ENCODE results near the gene NUAK1.

Gene NUAK1

GRCh38 chr12:106138633-106139421 is at the start of gene NUAK1:
TSS of gene NUAK1 (minus strand) at chr12:106138954. CDS start at chr12:106138653, 301 bp downstream.
- peak in 13 of 14 donors; percentile 49 to 87 (median 78) for DNase-seq

- no peak for DNase-seq
Measured at GRCh38 chr12:106188256-106188655, 49.5 kb upstream of the NUAK1 start.

- DNase-seq: no peak
Measured at GRCh38 chr12:106187842-106188241, 49.1 kb upstream of the NUAK1 start.

GRCh38 chr12:106187155-106187789 is 48.5 kb upstream of the NUAK1 start:
- DNase-seq: no peak

GRCh38 chr12:106183735-106184134 is 45.0 kb upstream of the NUAK1 start:
- no peak for DNase-seq

- no peak for DNase-seq
Measured at GRCh38 chr12:106181401-106182114, 42.8 kb upstream of the NUAK1 start.

GRCh38 chr12:106179086-106179485 is 40.3 kb upstream of the NUAK1 start:
- DNase-seq: no peak

GRCh38 chr12:106178562-106178961 is 39.8 kb upstream of the NUAK1 start:
- DNase-seq: no peak

- no peak for DNase-seq
Measured at GRCh38 chr12:106176560-106176959, 37.8 kb upstream of the NUAK1 start.

- no peak for DNase-seq
Measured at GRCh38 chr12:106174876-106175275, 36.1 kb upstream of the NUAK1 start.

GRCh38 chr12:106173442-106173841 is 34.7 kb upstream of the NUAK1 start:
- DNase-seq: no peak

GRCh38 chr12:106171117-106171750 is 32.5 kb upstream of the NUAK1 start:
- no peak for DNase-seq

- no peak for DNase-seq
Measured at GRCh38 chr12:106170285-106170684, 31.5 kb upstream of the NUAK1 start.

GRCh38 chr12:106163712-106164111 is 25.0 kb upstream of the NUAK1 start:
- no peak for DNase-seq

GRCh38 chr12:106161491-106161890 is 22.7 kb upstream of the NUAK1 start:
- DNase-seq: no peak

GRCh38 chr12:106160915-106161314 is 22.2 kb upstream of the NUAK1 start:
- no peak for DNase-seq

GRCh38 chr12:106157802-106158201 is 19.0 kb upstream of the NUAK1 start:
- no peak for DNase-seq

GRCh38 chr12:106154751-106155273 is 16.1 kb upstream of the NUAK1 start:
- no peak for DNase-seq

- no peak for DNase-seq
Measured at GRCh38 chr12:106152334-106152733, 13.6 kb upstream of the NUAK1 start.

GRCh38 chr12:106150555-106150954 is 11.8 kb upstream of the NUAK1 start:
- no peak for DNase-seq

- DNase-seq: peak in 6 of 14 donors; percentile 31 to 58 (median 45)
Measured at GRCh38 chr12:106149096-106149784, 10.5 kb upstream of the NUAK1 start.

- peak in 13 of 14 donors; percentile 20 to 93 (median 77) for DNase-seq
Measured at GRCh38 chr12:106147956-106148355, 9.2 kb upstream of the NUAK1 start.

Data from C1 segment of cervical spinal cord (tissue), 14 donors.